PC-9 (cell line): ENCODE results near the gene RASSF3. TPM values are rescaled to one million over a fixed set of nuclear protein-coding genes. Genes with fewer than 3 reads are reported as not detected.
A peak's percentile ranks its signal among the peaks of the same experiment; 100 is the strongest.

Source experiments
- BruUV-seq: library from RNA; stranded (reverse); fragments of 400-500 nt; replicated peaks from 2 replicates; lab custom pipeline; 2021; lab: Mats Ljungman, UMichigan
- CTCF ChIA-PET: fragments of 300-600 bp; sonication (Branson Sonifier 250); formaldehyde crosslinking; loops from one replicate; lab custom pipeline; 2022; ENCODE audit warnings: antibody characterized with exemption; lab: Charles Lee
- POLR2A ChIA-PET: fragments of 300-600 bp; sonication (Branson Sonifier 250); formaldehyde crosslinking; loops from one replicate; lab custom pipeline; 2022; ENCODE audit warnings: antibody characterized with exemption; ENCODE audit not compliant: unreplicated experiment; lab: Charles Lee
- DNase-seq, 2 experiments: peaks; one replicate each; pipeline versions ENCODE4 v3.0.0 to v3.0.0-alpha.2; 2015 to 2022; ENCODE audit warnings: mixed read lengths in 1 of 2
- H2AFZ ChIP-seq: fragments of 200-600 bp; sonication (generic); 2 replicates; pipeline ENCODE4 v1.8.1; 2017; ENCODE audit warnings: antibody characterized with exemption
- H3F3A ChIP-seq: fragments of 200-600 bp; sonication (generic); 2 replicates; pipeline ENCODE4 v1.8.1; 2017; ENCODE audit warnings: antibody characterized with exemption, mild to moderate bottlenecking, low read depth; ENCODE audit not compliant: insufficient read depth
- H3K27ac ChIP-seq: fragments of 200-600 bp; sonication (generic); 2 replicates; pipeline ENCODE4 v1.6.1; 2016; ENCODE audit warnings: mixed run types
- H3K27me3 ChIP-seq: fragments of 200-600 bp; sonication (generic); 2 replicates; pipeline ENCODE4 v1.6.1; 2016; ENCODE audit warnings: low read depth, mixed run types; ENCODE audit not compliant: insufficient read depth
- H3K36me3 ChIP-seq: fragments of 200-600 bp; sonication (generic); 2 replicates; pipeline ENCODE4 v1.6.1; 2016; ENCODE audit warnings: low read depth, mixed run types
- H3K4me1 ChIP-seq: fragments of 200-600 bp; sonication (generic); replicated peaks from 2 replicates; pipeline ENCODE4 v1.6.1; 2016; ENCODE audit warnings: mixed run types; ENCODE audit not compliant: insufficient read depth
- H3K4me2 ChIP-seq: fragments of 200-600 bp; sonication (generic); 2 replicates; pipeline ENCODE4 v1.6.1; 2017; ENCODE audit warnings: mixed run types
- H3K4me3 ChIP-seq: fragments of 200-600 bp; sonication (generic); 2 replicates; pipeline ENCODE4 v1.6.1; 2016; ENCODE audit warnings: mixed run types
- H3K79me2 ChIP-seq: fragments of 200-600 bp; sonication (generic); 2 replicates; pipeline ENCODE4 v1.6.1; 2017; ENCODE audit warnings: low read depth, mixed run types
- H3K9me2 ChIP-seq: fragments of 200-600 bp; sonication (generic); 2 replicates; pipeline ENCODE4 v1.8.1; 2017; ENCODE audit warnings: mild to moderate bottlenecking; ENCODE audit not compliant: insufficient read depth
- H3K9me3 ChIP-seq: fragments of 200-600 bp; sonication (generic); 2 replicates; pipeline ENCODE4 v1.8.1; 2016; ENCODE audit warnings: low read depth; ENCODE audit not compliant: insufficient read depth
- H4K20me1 ChIP-seq: fragments of 200-600 bp; sonication (generic); 2 replicates; pipeline ENCODE4 v1.8.1; 2017; ENCODE audit not compliant: insufficient read depth
- CTCF ChIP-seq: fragments of 200-600 bp; sonication (generic); conservative IDR thresholded peaks from 2 replicates; pipeline ENCODE4 v1.6.1; 2017; ENCODE audit warnings: mixed run types, antibody characterized with exemption, mild to moderate bottlenecking, moderate library complexity
- EZH2 ChIP-seq: fragments of 200-600 bp; sonication (generic); IDR thresholded peaks from 2 replicates; pipeline ENCODE4 v1.8.0; 2017; ENCODE audit warnings: antibody characterized with exemption, low read depth
- intact Hi-C: fragments of 100-400 bp; cut with micrococcal nuclease; formaldehyde crosslinking; loops from one replicate; pipeline ENCODE4 v1.10.0; 2022; ENCODE audit not compliant: unreplicated experiment
- total RNA-seq: library from RNA; stranded (reverse); gene quantifications from 2 replicates; pipeline ENCODE4 v1.2.3, GENCODE V29; 2021

Gene RASSF3
- total RNA-seq, 1 experiment from 2014 or later: 38.9 TPM

- H3F3A ChIP-seq: peaks cover 65% of the 10 kb centered on the region
- H3K9me3 ChIP-seq: no peaks in the 10 kb centered on the region
- POLR2A ChIA-PET: no interaction called here
- no peak for TF ChIP-seq EZH2
- TF ChIP-seq CTCF: no peak
- no peaks in the 10 kb centered on the region for H3K9me2 ChIP-seq
- no TSS peak for BruUV-seq
- no peaks in the 10 kb centered on the region for H3K36me3 ChIP-seq
- H3K4me1 ChIP-seq: peaks cover 82% of the 10 kb centered on the region
- no peaks in the 10 kb centered on the region for H3K27me3 ChIP-seq
- CTCF ChIA-PET: no interaction called here
- peak overlapping the region; percentile 33; the same call in 1 of the 2 replicates for H3K4me2 ChIP-seq
- peak; percentile 70 to 71 for DNase-seq
- peak overlapping the region; percentile 87 for H3K27ac ChIP-seq
- peaks cover 89% of the 10 kb centered on the region for H3K79me2 ChIP-seq
- no peak overlapping the region for H2AFZ ChIP-seq
- intact Hi-C loops: loop anchor here (10.0 kb wide), 1 partner anchor 758 kb away; no protein-coding TSS in a partner anchor
- H3K4me3 ChIP-seq: no peak overlapping the region
- no peaks in the 10 kb centered on the region for H4K20me1 ChIP-seq
Observed at GRCh38 chr12:64672925-64673409, 62.7 kb downstream of the RASSF3 start.

GRCh38 chr12:64673490-64674169, 63.3 kb downstream of the RASSF3 start:
- POLR2A ChIA-PET: no interaction called here
- H3K27me3 ChIP-seq: no peaks in the 10 kb centered on the region
- no peaks in the 10 kb centered on the region for H3K9me2 ChIP-seq
- H3K36me3 ChIP-seq: no peaks in the 10 kb centered on the region
- DNase-seq: no peak
- TF ChIP-seq CTCF (no peak), EZH2 (no peak)
- H3K4me1 ChIP-seq: peaks cover 83% of the 10 kb centered on the region
- peak overlapping the region; percentile 33 for H3K4me2 ChIP-seq
- H4K20me1 ChIP-seq: no peaks in the 10 kb centered on the region
- no peaks in the 10 kb centered on the region for H3K9me3 ChIP-seq
- H3K27ac ChIP-seq: peak overlapping the region; percentile 87
- CTCF ChIA-PET: no interaction called here
- peaks cover 91% of the 10 kb centered on the region for H3K79me2 ChIP-seq
- peaks cover 71% of the 10 kb centered on the region for H3F3A ChIP-seq
- no peak overlapping the region for H2AFZ ChIP-seq
- intact Hi-C loops: loop anchor here (10.0 kb wide), 1 partner anchor 759 kb away; no protein-coding TSS in a partner anchor
- H3K4me3 ChIP-seq: no peak overlapping the region
- no TSS peak for BruUV-seq

- peaks cover 89% of the 10 kb centered on the region for H3K79me2 ChIP-seq
- H3K4me2 ChIP-seq: no peak overlapping the region
- ChIA-PET POLR2A (no interaction called here), CTCF (no interaction called here)
- no peak overlapping the region for H2AFZ ChIP-seq
- H3K36me3 ChIP-seq: no peaks in the 10 kb centered on the region
- intact Hi-C loops: loop anchor here (10.0 kb wide), 1 partner anchor 760 kb away; no protein-coding TSS in a partner anchor
- TF ChIP-seq CTCF: no peak
- no peak for TF ChIP-seq EZH2
- no TSS peak for BruUV-seq
- no peak overlapping the region for H3K4me3 ChIP-seq
- no peak for DNase-seq
- H4K20me1 ChIP-seq: no peaks in the 10 kb centered on the region
- no peaks in the 10 kb centered on the region for H3K27me3 ChIP-seq
- no peaks in the 10 kb centered on the region for H3K9me2 ChIP-seq
- peaks cover 72% of the 10 kb centered on the region for H3F3A ChIP-seq
- no peak overlapping the region for H3K27ac ChIP-seq
- peaks cover 84% of the 10 kb centered on the region for H3K4me1 ChIP-seq
- H3K9me3 ChIP-seq: no peaks in the 10 kb centered on the region
Observed at GRCh38 chr12:64674367-64674922, 64.2 kb downstream of the RASSF3 start.
